Esophagus muscularis mucosa (tissue), 4 donors: ENCODE data around the gene LGALS9C.
"Not testable (repeated sequence)": the region's sequence is repeated elsewhere in the genome, so short reads cannot be mapped to it uniquely, and the experiment has no call there.

Source experiments
- CTCF ChIP-seq, 3 experiments: fragments of 200-600 bp in 2 of 3; fragments of 450-650 bp in 1 of 3; sonication (generic) in 2 of 3; IDR thresholded peaks; one replicate each; pipeline ENCODE4 v1.5.1; 2017 to 2019; ENCODE audit warnings: antibody characterized with exemption in 3 of 3, mild to moderate bottlenecking in 2 of 3, moderate library complexity in 1 of 3
- EP300 ChIP-seq: sonication (generic); formaldehyde crosslinking; IDR thresholded peaks from one replicate; pipeline ENCODE4 v1.6.1; 2017; ENCODE audit warnings: antibody characterized with exemption
- POLR2A ChIP-seq: fragments of 450-650 bp; IDR thresholded peaks from one replicate; pipeline ENCODE4 v1.6.1; 2017; ENCODE audit warnings: antibody characterized with exemption, moderate library complexity, mild to moderate bottlenecking, low read depth
- POLR2AphosphoS5 ChIP-seq, 2 donors: sonication (generic); formaldehyde crosslinking; IDR thresholded peaks; one replicate each; pipeline ENCODE4 v1.6.1; 2017; ENCODE audit warnings: antibody characterized with exemption in 2 of 2

- not testable (repeated sequence) for TF ChIP-seq CTCF (IDR thresholded peaks at IDR 0.05); EP300; POLR2A; POLR2AphosphoS5 (IDR thresholded peaks at IDR 0.05)
Observed at GRCh38 chr17:18526168-18526800, 49.7 kb downstream of the LGALS9C start.
